GM10266 (cell line): Measurements from ENCODE around the gene C16orf74.

Experiments
- DNase-seq: peaks from one replicate; pipeline ENCODE4 v3.0.0; 2012; ENCODE audit errors: extremely low spot score
- CTCF ChIP-seq: IDR thresholded peaks from 2 replicates; pipeline ENCODE4 v1.5.1; 2012; ENCODE audit warnings: mild to moderate bottlenecking, low read depth; ENCODE audit not compliant: control insufficient read depth, insufficient read depth; ENCODE audit errors: missing control alignments

Gene C16orf74

GRCh38 chr16:85712801-85713200, 38.1 kb downstream of the C16orf74 start:
- no peak for DNase-seq
- TF ChIP-seq CTCF: no peak

DNA sequence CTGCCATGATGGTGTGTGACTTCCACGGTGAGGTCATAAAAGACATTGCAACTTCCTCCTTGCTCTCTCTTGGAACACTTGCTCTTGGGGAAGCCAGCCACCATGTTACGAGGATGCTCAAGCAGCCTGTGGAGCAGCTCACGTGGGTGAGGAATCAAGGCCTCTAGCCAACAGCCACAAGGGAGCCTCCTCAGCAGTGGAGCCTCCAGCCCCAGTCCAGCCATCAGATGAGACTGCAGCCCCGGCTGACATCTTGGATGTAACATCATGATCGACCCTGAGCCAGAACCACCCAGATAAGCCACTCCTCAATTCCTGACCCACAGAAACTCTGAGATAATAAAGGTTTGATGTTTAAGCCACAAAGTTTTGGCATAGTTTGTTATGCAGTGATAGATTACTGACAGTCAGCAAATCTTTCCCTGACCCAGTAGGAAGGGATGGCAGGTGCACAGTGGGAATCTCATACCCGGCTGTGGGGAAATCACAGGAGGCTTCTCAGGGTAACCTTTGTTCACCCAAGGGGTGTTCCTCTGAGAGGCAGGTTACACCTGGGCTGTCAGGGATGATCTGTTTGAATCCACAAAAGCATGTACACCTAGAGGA, 38.8 kb downstream of the C16orf74 start:
- no peak for TF ChIP-seq CTCF
- no peak for DNase-seq

DNA sequence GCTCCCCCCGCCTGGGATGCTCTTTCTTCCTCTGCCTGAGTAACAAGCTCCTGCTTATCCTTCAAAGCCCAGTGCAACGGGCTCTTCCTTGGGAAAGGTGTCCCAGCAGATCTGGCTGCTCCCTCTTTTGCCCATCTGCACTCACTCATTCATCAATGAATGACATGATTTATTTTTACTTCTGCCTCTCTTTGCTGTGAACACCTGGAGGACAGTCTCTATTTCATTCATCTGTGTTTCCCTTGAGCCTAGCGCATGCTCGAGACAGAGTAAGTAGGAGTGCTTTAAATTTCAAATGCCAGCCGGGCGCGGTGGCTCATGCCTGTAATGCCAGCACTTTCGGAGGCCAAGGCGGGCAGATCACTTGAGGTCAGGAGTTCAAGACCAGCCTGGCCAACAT, 40.2 kb downstream of the C16orf74 start:
- DNase-seq: no peak
- TF ChIP-seq CTCF: no peak

DNA sequence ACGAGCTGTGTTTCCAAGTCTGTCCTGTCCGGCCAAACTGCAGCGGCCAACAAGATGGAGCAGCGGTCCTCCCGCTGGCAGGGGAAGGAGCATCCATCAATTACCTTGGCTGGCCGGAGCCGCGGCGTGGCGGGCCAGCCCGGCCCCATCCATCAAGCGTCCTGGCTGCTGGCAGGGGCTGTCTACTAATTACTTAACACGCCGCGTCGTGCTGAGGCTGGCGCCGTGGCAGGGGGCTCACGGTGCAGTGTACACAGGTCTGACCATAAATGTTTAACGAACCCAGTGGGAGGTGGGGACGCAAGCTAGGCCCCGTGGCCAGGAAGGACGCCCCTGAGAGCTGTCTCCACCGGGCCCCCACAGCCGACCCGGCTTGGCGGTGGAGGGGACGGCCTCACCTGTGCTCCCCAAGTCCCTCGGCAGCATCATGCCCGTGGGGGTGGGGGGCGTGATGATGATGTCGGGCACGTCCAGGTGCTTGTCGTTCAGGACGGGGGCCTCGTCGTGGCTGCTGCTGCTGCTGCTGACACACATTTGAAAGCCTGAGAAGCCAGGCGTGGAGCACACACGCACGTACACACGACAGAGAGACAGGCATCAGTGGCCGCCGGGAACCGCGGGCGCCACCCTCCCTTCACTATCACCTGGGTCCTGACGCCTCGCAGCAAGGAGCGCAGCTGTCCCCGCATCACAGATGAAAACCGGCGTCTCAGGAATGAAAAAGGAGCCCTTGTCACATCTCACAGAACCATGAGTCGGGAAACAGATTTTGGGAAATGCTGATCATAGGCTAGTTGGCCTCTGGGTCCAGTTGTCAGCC, 40.9 kb downstream of the C16orf74 start:
- no peak for DNase-seq
- TF ChIP-seq CTCF: no peak

- DNase-seq: no peak
- TF ChIP-seq CTCF: no peak
Observed at GRCh38 chr16:85708338-85708737, 42.6 kb downstream of the C16orf74 start.

GRCh38 chr16:85707528-85708095, 43.3 kb downstream of the C16orf74 start:
- no peak for TF ChIP-seq CTCF
- no peak for DNase-seq

GRCh38 chr16:85706449-85707034, 44.4 kb downstream of the C16orf74 start:
- no peak for TF ChIP-seq CTCF
- no peak for DNase-seq
